Urinary bladder (tissue), 4 donors: ENCODE results near the gene MEF2D. TPM values are rescaled to one million over a fixed set of nuclear protein-coding genes. Genes with fewer than 3 reads are reported as not detected.

Experiments
- DNase-seq: peaks from one replicate; pipeline ENCODE4 v3.0.0-alpha.2; 2015; ENCODE audit errors: extremely low spot score
- H3K27ac ChIP-seq: one replicate; pipeline ENCODE4 v1.5.1; 2013; ENCODE audit warnings: low read depth, mild to moderate bottlenecking, moderate library complexity
- H3K36me3 ChIP-seq: one replicate; pipeline ENCODE4 v1.6.1; 2013; ENCODE audit warnings: mild to moderate bottlenecking, moderate library complexity; ENCODE audit not compliant: insufficient read depth
- H3K4me1 ChIP-seq: one replicate; pipeline ENCODE4 v1.6.1; 2013; ENCODE audit warnings: mild to moderate bottlenecking, moderate library complexity; ENCODE audit not compliant: insufficient read depth
- H3K4me3 ChIP-seq: one replicate; pipeline ENCODE4 v1.5.1; 2013; ENCODE audit warnings: low read depth, low read length
- WGBS: extraction: QIAGEN DNeasy Blood & Tissue Kit; methylation state at CpG from one replicate; pipeline ENCODE4 v1.1.7; 2013; 5-methylcytosine and 5-hydroxymethylcytosine counted together
- polyA plus RNA-seq: library from polyadenylated mRNA; stranded (reverse); fragments of 200-250 nt; gene quantifications from one replicate; pipeline ENCODE4 v1.2.3, GENCODE V29; 2013
- total RNA-seq: library from RNA; depleted of rRNA; stranded (reverse); fragments of >200 nt; gene quantifications from one replicate; pipeline ENCODE4 v1.2.3, GENCODE V29; 2014
- donor health status: healthy with polysubstance abuse.
- donor health status: healthy.

Gene MEF2D
- total and polyA plus RNA-seq, 2 donors: 10.0 to 55.5 TPM

DNA sequence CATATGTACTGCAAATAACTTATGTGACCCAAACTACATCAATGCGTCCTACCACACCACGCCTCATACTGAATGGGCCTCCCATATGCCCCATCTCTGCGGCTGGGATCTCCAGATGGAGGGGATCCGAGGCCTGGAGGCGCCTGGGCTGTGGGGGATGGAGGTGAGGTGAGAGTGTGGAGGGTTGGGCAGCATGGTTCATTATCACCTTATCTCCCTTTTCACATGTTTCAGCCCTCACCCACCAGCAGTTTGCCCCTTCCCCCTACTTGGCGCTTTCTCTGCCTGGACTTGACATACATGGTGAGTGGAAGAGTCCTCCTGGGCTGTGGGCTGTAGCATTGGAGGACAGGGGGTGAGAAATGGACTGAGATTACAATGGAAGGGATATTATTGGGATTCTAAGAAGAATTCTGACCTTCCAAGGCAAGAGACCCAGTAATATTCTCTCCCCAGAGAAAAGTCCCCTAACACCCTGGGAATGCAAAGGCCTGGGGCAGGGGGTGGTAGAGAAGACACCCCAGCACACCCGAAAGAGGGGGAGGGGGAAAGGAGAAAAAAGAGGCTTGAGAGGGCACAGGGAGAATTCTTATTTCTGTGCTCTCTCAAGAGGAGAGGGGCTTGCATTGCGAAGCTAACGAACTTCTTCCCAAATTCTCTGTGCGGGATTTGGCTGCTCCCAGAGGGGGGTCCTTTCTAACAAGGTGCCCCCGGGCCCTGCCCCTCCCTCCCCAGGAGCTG lies 61.4 kb downstream of the MEF2D start:
- no peak for DNase-seq
- WGBS: 27% methylated on average over 11 of the region's 11 CpGs
- no peaks in the 10 kb centered on the region for H3K36me3 ChIP-seq
- H3K4me1 ChIP-seq: no peaks in the 10 kb centered on the region
- no peak overlapping the region for H3K27ac ChIP-seq
- no peak overlapping the region for H3K4me3 ChIP-seq

- WGBS: 38% methylated on average over 7 of the region's 7 CpGs
- Histone ChIP-seq H3K27ac (no peak overlapping the region), H3K4me3 (no peak overlapping the region), H3K4me1 (no peaks in the 10 kb centered on the region), H3K36me3 (no peaks in the 10 kb centered on the region)
- no peak for DNase-seq
These were observed 62.1 kb downstream of the MEF2D start for GRCh38 chr1:156438278-156438987.

- H3K36me3 ChIP-seq: no peaks in the 10 kb centered on the region
- no peak for DNase-seq
- WGBS: 26% methylated on average over 19 of the region's 19 CpGs
These were observed 63.3 kb downstream of the MEF2D start for GRCh38 chr1:156437037-156437867.

GRCh38 chr1:156436141-156437036 lies 64.2 kb downstream of the MEF2D start:
- no peaks in the 10 kb centered on the region for H3K36me3 ChIP-seq
- DNase-seq: no peak
- H3K4me3 ChIP-seq: peak overlapping the region; percentile 12
- no peak overlapping the region for H3K27ac ChIP-seq
- 2% methylated on average over 77 of the region's 77 CpGs for WGBS
- H3K4me1 ChIP-seq: no peaks in the 10 kb centered on the region

More at GRCh38 chr1:156437037-156437867, 63.3 kb downstream of the MEF2D start:
- H3K27ac ChIP-seq: no peak overlapping the region
- H3K4me1 ChIP-seq: no peaks in the 10 kb centered on the region
- H3K4me3 ChIP-seq: no peak overlapping the region

- Histone ChIP-seq H3K27ac (no peak overlapping the region), H3K4me3 (peak overlapping the region; percentile 33), H3K36me3 (no peaks in the 10 kb centered on the region), H3K4me1 (no peaks in the 10 kb centered on the region)
- DNase-seq: no peak
- 1% methylated on average over 59 of the region's 59 CpGs for WGBS
These were observed 64.9 kb downstream of the MEF2D start for GRCh38 chr1:156435545-156436140.

DNA sequence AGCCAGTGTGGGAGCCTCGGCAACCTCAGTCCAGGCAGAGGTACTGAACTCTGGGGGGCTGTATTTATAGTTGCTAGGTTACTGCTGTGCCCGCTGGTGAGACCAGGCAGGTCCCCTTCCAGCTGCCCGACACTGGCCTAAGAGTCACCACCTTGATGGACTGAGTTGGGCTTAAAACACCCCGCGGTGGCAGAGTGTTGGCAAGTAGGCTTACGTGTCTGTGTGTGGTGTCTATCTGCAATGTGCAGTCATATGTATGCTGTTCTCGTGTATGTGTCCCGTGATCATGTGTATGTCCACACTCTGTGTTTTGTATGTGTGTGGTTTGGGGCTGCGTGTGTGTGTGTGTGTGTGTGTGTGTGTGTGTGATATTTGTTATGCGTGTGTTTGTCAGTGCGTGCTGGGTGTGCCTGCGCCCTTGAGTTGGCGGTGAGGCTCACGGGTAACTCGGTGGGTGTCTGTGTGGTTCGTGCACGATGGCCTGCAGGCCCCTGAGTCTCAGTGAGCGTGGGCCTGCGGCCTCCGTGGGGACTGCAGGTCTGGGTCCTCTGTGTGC lies 65.5 kb downstream of the MEF2D start:
- DNase-seq: no peak
- Histone ChIP-seq H3K4me1 (no peaks in the 10 kb centered on the region), H3K4me3 (peak overlapping the region; percentile 33), H3K36me3 (no peaks in the 10 kb centered on the region), H3K27ac (no peak overlapping the region)
- 35% methylated on average over 20 of the region's 20 CpGs for WGBS

- Histone ChIP-seq H3K4me1 (no peaks in the 10 kb centered on the region), H3K36me3 (no peaks in the 10 kb centered on the region), H3K4me3 (no peak overlapping the region), H3K27ac (no peak overlapping the region)
- no peak for DNase-seq
- 41% methylated on average over 1 of the region's 1 CpG for WGBS
These were observed 67.0 kb downstream of the MEF2D start for GRCh38 chr1:156433602-156434001.

- H3K27ac ChIP-seq: no peak overlapping the region
- DNase-seq: no peak
- WGBS: 23% methylated on average over 4 of the region's 4 CpGs
- H3K36me3 ChIP-seq: no peaks in the 10 kb centered on the region
- H3K4me1 ChIP-seq: no peaks in the 10 kb centered on the region
- no peak overlapping the region for H3K4me3 ChIP-seq
These were observed 67.5 kb downstream of the MEF2D start for GRCh38 chr1:156433032-156433431.

- H3K27ac ChIP-seq: no peak overlapping the region
- no peak for DNase-seq
- no peak overlapping the region for H3K4me3 ChIP-seq
- WGBS: 10% methylated on average over 11 of the region's 11 CpGs
- no peaks in the 10 kb centered on the region for H3K36me3 ChIP-seq
- no peaks in the 10 kb centered on the region for H3K4me1 ChIP-seq
These were observed 67.9 kb downstream of the MEF2D start for GRCh38 chr1:156432669-156433018.

GRCh38 chr1:156431769-156432668 lies 68.6 kb downstream of the MEF2D start:
- Histone ChIP-seq H3K27ac (no peak overlapping the region), H3K4me3 (no peak overlapping the region), H3K36me3 (no peaks in the 10 kb centered on the region), H3K4me1 (no peaks in the 10 kb centered on the region)
- 25% methylated on average over 12 of the region's 12 CpGs for WGBS
- DNase-seq: no peak

- Histone ChIP-seq H3K4me3 (no peak overlapping the region), H3K4me1 (no peaks in the 10 kb centered on the region), H3K27ac (no peak overlapping the region), H3K36me3 (no peaks in the 10 kb centered on the region)
- DNase-seq: no peak
- WGBS: 50% methylated on average over 4 of the region's 4 CpGs
These were observed 69.2 kb downstream of the MEF2D start for GRCh38 chr1:156431366-156431765.

DNA sequence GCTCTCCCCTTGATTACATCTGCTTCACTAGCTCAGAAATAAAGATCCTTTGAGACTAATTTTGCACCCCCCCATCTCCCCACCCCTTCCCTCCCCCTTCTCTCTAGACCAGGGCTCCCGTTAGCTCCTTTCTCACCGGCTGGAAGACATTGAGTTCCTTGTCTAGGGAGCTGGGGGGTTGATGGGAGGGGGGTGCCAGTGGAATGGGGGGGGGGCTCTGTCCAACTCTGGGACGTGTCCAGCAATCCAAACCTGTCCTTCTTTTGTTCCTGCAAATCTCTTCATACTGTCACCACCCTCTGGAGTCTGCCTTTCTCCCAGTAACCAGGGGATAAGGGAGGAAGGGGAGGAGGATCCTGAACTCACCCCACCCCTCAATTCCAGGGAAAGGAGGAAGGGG lies 69.7 kb downstream of the MEF2D start:
- Histone ChIP-seq H3K27ac (no peak overlapping the region), H3K36me3 (no peaks in the 10 kb centered on the region), H3K4me1 (no peaks in the 10 kb centered on the region), H3K4me3 (no peak overlapping the region)
- WGBS: 12% methylated on average over 3 of the region's 3 CpGs
- DNase-seq: no peak
